Parathyroid adenoma (tissue), 2 donors: ENCODE data around the gene UACA.

Experiments
- H2AFZ ChIP-seq: fragments of 300-600 bp; sonication (generic); one replicate; pipeline ENCODE4 v1.7.0; 2017; ENCODE audit warnings: antibody characterized with exemption, mild to moderate bottlenecking
- H3K27ac ChIP-seq: fragments of 300-600 bp; sonication (generic); one replicate; pipeline ENCODE4 v1.7.0; 2017
- H3K27me3 ChIP-seq: fragments of 300-600 bp; sonication (generic); one replicate; pipeline ENCODE4 v1.7.0; 2017; ENCODE audit warnings: low read length; ENCODE audit not compliant: control insufficient read depth, insufficient read depth
- H3K36me3 ChIP-seq: fragments of 300-600 bp; sonication (generic); one replicate; pipeline ENCODE4 v1.7.0; 2017; ENCODE audit warnings: low read length; ENCODE audit not compliant: control insufficient read depth, insufficient read depth
- H3K4me1 ChIP-seq: fragments of 300-600 bp; sonication (generic); one replicate; pipeline ENCODE4 v1.7.0; 2017; ENCODE audit warnings: control low read depth
- H3K4me2 ChIP-seq: fragments of 300-600 bp; sonication (generic); one replicate; pipeline ENCODE4 v1.7.0; 2017; ENCODE audit warnings: low read length
- H3K4me3 ChIP-seq: fragments of 300-600 bp; sonication (generic); one replicate; pipeline ENCODE4 v1.7.0; 2017; ENCODE audit warnings: low read depth, low read length
- H3K79me2 ChIP-seq: fragments of 300-600 bp; sonication (generic); one replicate; pipeline ENCODE4 v1.7.0; 2017; ENCODE audit warnings: control low read depth
- H3K9ac ChIP-seq: fragments of 300-600 bp; sonication (generic); one replicate; pipeline ENCODE4 v1.7.0; 2017; ENCODE audit warnings: mild to moderate bottlenecking
- H3K9me3 ChIP-seq: fragments of 300-600 bp; sonication (generic); one replicate; pipeline ENCODE4 v1.7.0; 2017; ENCODE audit warnings: low read length; ENCODE audit not compliant: control insufficient read depth
- CTCF ChIP-seq: fragments of 300-600 bp; sonication (generic); IDR thresholded peaks from one replicate; pipeline ENCODE4 v1.7.0; 2017; ENCODE audit warnings: antibody characterized with exemption, mild to moderate bottlenecking
- donor health status: primary hyperparathyroidism.

The UACA gene

GRCh38 chr15:70796516-70797310 lies 33.4 kb upstream of the UACA start:
- H3K9ac ChIP-seq = no peak overlapping the region
- no peaks in the 10 kb centered on the region for H3K4me1 ChIP-seq
- no peaks in the 10 kb centered on the region for H3K36me3 ChIP-seq
- no peak overlapping the region for H3K27ac ChIP-seq
- no peak overlapping the region for H3K4me2 ChIP-seq
- no peak for TF ChIP-seq CTCF
- no peaks in the 10 kb centered on the region for H3K79me2 ChIP-seq
- no peaks in the 10 kb centered on the region for H3K9me3 ChIP-seq
- no peak overlapping the region for H2AFZ ChIP-seq
- no peak overlapping the region for H3K4me3 ChIP-seq
- no peaks in the 10 kb centered on the region for H3K27me3 ChIP-seq

- H3K27me3 ChIP-seq = no peaks in the 10 kb centered on the region
- no peaks in the 10 kb centered on the region for H3K36me3 ChIP-seq
- no peak overlapping the region for H3K27ac ChIP-seq
- no peak overlapping the region for H3K9ac ChIP-seq
- no peaks in the 10 kb centered on the region for H3K4me1 ChIP-seq
- H3K79me2 ChIP-seq = no peaks in the 10 kb centered on the region
- no peak for TF ChIP-seq CTCF
- H2AFZ ChIP-seq = no peak overlapping the region
- H3K4me3 ChIP-seq = no peak overlapping the region
- no peaks in the 10 kb centered on the region for H3K9me3 ChIP-seq
- no peak overlapping the region for H3K4me2 ChIP-seq
Observed at GRCh38 chr15:70795311-70795665, 31.9 kb upstream of the UACA start.

GRCh38 chr15:70794596-70795310 lies 31.4 kb upstream of the UACA start:
- TF ChIP-seq CTCF = no peak
- H3K4me1 ChIP-seq = no peaks in the 10 kb centered on the region
- no peak overlapping the region for H2AFZ ChIP-seq
- no peak overlapping the region for H3K4me3 ChIP-seq
- no peaks in the 10 kb centered on the region for H3K27me3 ChIP-seq
- H3K27ac ChIP-seq = no peak overlapping the region
- H3K4me2 ChIP-seq = no peak overlapping the region
- no peak overlapping the region for H3K9ac ChIP-seq
- H3K79me2 ChIP-seq = no peaks in the 10 kb centered on the region
- no peaks in the 10 kb centered on the region for H3K9me3 ChIP-seq
- no peaks in the 10 kb centered on the region for H3K36me3 ChIP-seq

- H3K36me3 ChIP-seq = no peaks in the 10 kb centered on the region
- no peaks in the 10 kb centered on the region for H3K4me1 ChIP-seq
- H3K27ac ChIP-seq = no peak overlapping the region
- H3K4me2 ChIP-seq = no peak overlapping the region
- no peak overlapping the region for H3K9ac ChIP-seq
- H3K27me3 ChIP-seq = no peaks in the 10 kb centered on the region
- no peak for TF ChIP-seq CTCF
- no peak overlapping the region for H2AFZ ChIP-seq
- H3K79me2 ChIP-seq = no peaks in the 10 kb centered on the region
- H3K9me3 ChIP-seq = no peaks in the 10 kb centered on the region
- no peak overlapping the region for H3K4me3 ChIP-seq
Observed at GRCh38 chr15:70793694-70794093, 30.3 kb upstream of the UACA start.
